Nucleus accumbens (tissue), 56 donors: ENCODE results near the gene PRKCG.
A peak's percentile ranks its signal among the peaks of the same experiment; 100 is the strongest.

ENCODE experiments used
- DNase-seq, 56 donors: peaks; one replicate each; lab custom pipeline; 2025; lab: John Stamatoyannopoulos, UW

Gene PRKCG

GRCh38 chr19:53896682-53897081 is 14.7 kb downstream of the PRKCG start:
- DNase-seq = no peak

DNA sequence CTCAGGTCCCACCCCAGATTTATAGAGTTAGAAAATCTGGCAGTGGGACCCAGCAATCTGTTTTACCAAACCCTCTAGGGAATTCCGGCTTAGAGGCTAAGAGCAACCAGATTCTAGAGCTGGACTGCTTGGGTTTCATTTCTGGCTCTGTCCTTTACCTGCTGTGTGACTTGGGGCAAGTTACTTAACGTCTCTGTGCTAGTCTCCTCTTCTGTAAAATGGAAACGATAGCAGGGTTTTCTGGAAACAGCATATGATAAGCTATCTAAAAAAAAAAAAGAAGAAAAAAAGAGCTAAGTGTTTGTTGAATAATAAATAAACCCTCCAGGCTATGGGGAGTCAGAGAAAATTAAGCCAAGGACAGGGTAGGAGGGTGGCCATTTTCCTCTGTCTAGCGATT is 15.5 kb downstream of the PRKCG start:
- DNase-seq = no peak

- no peak for DNase-seq
These were observed 16.2 kb downstream of the PRKCG start for GRCh38 chr19:53898166-53898565.

GRCh38 chr19:53898636-53899341 is 16.8 kb downstream of the PRKCG start:
- DNase-seq = peak in 2 of 56 donors; percentile 6 to 84

DNA sequence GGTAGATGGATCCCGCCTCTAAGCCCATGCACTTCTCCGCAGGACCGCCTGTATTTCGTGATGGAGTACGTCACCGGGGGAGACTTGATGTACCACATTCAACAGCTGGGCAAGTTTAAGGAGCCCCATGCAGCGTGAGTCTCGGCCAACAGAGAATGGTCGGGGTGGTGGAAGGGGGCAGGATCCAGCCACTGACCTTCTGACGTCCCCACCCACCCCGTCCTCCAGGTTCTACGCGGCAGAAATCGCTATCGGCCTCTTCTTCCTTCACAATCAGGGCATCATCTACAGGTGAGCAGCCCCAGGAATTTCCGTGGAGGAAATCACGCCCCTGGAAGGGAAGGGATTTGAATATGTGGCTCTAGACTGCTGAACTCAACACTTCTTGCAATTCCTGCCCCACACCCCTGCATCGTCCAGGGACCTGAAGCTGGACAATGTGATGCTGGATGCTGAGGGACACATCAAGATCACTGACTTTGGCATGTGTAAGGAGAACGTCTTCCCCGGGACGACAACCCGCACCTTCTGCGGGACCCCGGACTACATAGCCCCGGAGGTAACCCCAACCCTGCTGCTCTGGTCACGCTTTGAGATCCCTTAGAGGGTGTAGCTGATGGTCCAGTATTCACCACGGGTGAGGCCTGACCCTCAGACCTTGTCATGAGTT is 18.3 kb downstream of the PRKCG start:
- no peak for DNase-seq

GRCh38 chr19:53903055-53903680 is 21.2 kb downstream of the PRKCG start:
- DNase-seq = no peak

DNA sequence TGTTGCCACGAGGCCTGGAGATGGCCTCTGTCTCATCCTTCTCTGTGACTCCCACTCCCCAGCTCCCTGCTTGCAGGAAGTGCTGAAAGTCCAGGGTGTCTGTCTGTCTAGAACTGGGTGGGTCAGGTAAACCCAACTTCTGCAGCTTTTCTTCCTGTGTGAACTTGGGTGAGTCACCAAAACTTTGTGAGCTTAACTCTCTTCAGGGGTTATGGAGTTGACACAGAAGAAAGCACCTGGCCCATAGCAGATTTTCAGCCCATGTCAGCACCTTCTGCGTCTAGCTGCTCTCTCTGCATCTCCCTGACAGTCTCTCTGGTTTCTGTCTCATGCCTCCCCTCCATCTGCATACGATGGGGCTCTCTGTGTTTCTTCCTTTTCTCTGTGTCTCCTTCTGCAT is 22.9 kb downstream of the PRKCG start:
- DNase-seq = no peak

DNA sequence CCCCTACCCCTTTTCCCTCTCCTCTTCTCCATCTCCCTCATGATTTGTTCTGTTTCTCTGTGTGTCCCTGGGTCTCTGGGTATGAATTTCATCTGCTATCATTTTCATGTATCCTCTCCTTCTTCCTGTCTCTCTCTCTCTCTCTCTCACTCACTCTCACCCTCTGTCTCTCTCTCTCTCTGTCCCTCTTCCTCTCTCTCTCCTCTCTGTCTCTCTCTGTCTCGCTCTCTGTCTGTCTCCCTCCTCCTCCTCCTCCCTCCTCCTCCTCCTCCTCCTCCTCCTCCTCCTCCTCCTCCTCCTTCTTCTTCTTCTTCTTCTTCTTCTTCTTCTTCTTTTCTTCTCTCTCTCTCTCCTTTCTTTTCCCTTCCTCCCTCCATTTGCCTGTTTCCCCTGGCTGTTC is 23.8 kb downstream of the PRKCG start:
- DNase-seq = no peak

GRCh38 chr19:53906211-53907192 is 24.5 kb downstream of the PRKCG start:
- DNase-seq = peak in 45 of 56 donors; percentile 8 to 74 (median 39)

- peak in 15 of 56 donors; percentile 8 to 64 (median 37) for DNase-seq
These were observed 25.2 kb downstream of the PRKCG start for GRCh38 chr19:53907193-53907581.

- peak in 2 of 56 donors; percentile 32 to 42 for DNase-seq
These were observed 25.7 kb downstream of the PRKCG start for GRCh38 chr19:53907690-53908089.

DNA sequence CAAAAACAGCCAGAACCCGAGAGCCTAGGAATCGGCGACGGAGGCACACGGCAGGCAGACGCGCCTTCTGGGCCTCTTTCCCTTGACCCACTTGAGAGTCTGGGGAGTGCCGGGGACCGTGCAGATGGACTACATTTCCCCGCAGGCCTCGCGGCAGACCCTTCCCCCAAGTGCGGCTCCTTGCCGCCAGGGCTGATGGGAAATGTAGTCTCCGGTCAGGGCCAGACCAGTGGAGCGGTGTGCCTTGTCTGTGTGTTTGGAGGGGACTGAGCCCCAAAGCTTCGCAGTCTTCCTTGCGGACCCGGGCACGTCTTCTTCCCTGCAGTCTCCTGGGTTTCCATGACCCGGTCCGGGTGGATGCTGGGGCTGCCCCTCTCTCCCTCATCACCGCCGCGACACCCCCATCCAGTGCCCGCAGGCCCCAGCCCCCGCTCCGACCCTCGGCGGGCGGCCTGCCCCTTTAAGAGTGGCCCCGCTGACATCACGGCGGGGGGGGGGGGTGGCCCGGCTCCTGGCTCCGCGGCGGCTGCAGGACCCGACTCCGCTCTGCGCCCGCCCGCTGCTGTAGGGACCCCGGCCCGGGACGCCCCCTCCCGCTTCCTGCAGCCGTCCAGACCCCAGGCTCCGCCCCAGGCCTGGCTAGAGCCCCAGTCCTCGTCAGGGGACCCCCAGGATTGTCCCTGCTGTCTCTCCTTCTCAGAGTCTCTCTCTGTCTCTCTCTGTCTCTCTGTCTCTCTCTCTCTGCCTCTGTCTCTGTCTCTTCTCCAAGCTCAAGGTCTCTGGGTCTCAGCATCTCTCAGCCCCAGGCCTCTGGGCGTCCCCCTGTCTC is 26.3 kb downstream of the PRKCG start:
- peak in 54 of 56 donors; percentile 54 to 91 (median 78) for DNase-seq

- peak in 43 of 56 donors; percentile 3 to 65 (median 32) for DNase-seq
These were observed 27.0 kb downstream of the PRKCG start, which contains the start of gene CACNG7 for GRCh38 chr19:53908935-53909415. Gene CACNG7, plus strand, starts transcription at chr19:53909278. Its CDS starts 3,554 bp downstream, at chr19:53912832.

- DNase-seq = peak in 2 of 56 donors; percentile 17 to 29
These were observed 27.6 kb downstream of the PRKCG start for GRCh38 chr19:53909471-53910169.

DNA sequence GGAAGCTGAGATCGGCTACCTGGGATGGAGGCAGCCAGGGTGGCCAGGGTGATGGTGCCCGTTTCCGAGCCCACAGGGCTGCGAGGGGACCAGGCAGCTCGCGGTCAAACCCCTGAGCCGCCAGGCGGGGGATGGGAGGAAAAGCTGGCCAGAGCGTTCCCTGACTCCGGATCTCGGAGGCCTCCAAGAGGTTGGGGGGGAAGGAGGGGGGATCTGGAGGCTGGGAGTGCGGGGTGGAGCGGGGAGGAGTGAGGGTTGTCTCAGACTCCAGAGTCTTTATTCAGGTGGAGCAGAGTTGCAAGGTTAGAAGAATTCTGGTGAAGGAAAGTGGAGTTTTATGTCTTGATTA is 28.1 kb downstream of the PRKCG start:
- peak in 4 of 56 donors; percentile 10 to 33 (median 20) for DNase-seq

DNA sequence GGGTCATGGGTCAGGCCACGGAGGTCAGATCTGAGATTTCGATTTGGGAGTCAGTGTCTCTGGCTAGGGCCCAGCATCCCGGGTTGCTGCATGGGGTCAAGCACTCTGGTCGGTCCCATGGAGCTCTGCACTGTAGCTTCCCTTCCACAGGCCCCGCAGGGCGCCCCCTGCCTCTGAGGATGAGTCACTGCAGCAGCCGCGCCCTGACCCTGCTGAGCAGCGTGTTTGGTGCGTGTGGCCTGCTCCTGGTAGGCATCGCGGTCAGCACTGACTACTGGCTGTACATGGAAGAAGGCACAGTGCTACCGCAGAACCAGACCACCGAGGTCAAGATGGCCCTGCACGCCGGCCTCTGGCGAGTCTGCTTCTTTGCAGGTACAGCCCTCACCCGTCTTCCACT is 30.7 kb downstream of the PRKCG start:
- DNase-seq = peak in 1 of 56 donors; percentile 5

DNA sequence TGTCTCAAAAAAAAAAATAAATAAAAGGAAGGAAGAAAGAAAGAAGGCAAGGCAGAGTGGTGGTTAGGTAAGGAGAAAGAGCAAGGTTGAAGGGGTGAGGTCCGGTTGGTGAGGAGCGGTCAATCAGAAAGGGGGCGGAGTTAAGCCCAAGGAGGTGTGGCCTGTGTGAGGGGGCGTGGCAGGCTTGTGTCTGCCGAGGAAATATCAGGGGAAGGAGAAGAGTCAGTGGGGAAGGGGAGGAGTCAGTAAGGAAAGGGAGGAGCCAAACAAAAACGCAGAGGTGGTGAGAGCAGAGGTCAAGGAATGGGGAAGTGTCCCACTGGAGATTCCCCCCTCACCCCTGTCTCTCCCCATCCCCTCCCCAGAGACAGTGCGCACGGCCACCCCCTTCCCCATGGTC is 33.0 kb downstream of the PRKCG start:
- no peak for DNase-seq

DNA sequence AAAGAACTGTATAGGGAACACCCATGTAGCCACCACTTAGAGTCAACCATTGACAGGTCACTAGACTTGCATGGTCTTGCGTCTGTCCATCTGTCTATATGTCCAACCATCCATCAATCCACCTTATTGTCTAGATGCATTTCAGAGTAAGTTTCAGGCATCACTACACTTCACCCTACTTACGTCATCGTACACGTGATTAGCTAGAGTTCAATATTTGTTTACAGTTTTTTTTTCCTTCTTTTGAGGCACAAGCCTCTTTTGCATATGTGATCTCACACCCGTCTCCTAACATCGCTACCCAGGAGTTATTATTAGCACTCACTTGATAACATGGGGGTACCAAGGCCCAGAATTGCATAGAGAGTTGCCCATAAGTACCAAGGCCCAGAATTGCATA is 34.0 kb downstream of the PRKCG start:
- no peak for DNase-seq

DNA sequence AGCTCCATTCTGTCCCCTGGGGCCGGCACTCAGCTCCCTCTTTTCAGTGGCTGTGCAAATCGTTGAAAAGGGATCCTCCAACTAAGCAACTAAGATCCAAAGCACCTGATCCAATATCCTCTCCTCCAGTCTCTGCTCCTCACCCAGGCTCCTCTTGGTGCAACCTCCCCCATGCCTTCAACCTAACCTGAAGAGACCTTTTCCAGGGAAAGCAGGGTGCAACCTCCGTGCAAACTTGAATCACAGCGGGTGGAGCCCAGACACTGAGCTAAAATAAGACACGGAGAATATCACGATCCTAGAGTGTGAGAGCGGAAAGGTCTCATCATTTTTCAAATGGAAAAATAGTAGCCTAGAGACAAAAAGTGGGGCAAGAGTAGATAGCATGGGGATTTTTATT is 35.4 kb downstream of the PRKCG start:
- DNase-seq = peak in 21 of 56 donors; percentile 4 to 66 (median 32)
